ENCODE measurements around the gene AGFG2.

AGFG2 gene

GRCh38 chr7:100509231-100509630 lies 29.8 kb upstream of the AGFG2 start:
- H3K27ac ChIP-seq (ENCODE audit: low read length, poor library complexity, severe bottlenecking) = no peak overlapping the region
- H2BK5ac ChIP-seq (ENCODE audit: low read depth, low read length, poor library complexity, severe bottlenecking) = no peak overlapping the region
- no peak overlapping the region for H3K4me2 ChIP-seq (ENCODE audit: low read length, poor library complexity, severe bottlenecking)
- 90% methylated on average over 15 of the region's 15 CpGs for WGBS
- no peak overlapping the region for H2BK120ac ChIP-seq (ENCODE audit: low read depth, low read length)
- H4K8ac ChIP-seq (ENCODE audit: low read length) = no peak overlapping the region
- no peak for DNase-seq
- H2BK15ac ChIP-seq (ENCODE audit: low read depth, poor library complexity, severe bottlenecking) = peak overlapping the region; percentile 7
- H3K4me1 ChIP-seq (ENCODE audit: control insufficient read depth, insufficient read depth, low read depth, low read length) = peaks cover 3% of the 10 kb centered on the region
- no peaks in the 10 kb centered on the region for H3K36me3 ChIP-seq (ENCODE audit: control insufficient read depth in 1 of 2, insufficient read depth in 2 of 2, low read depth in 1 of 2, low read length in 2 of 2)
- H3K9ac ChIP-seq (ENCODE audit: low read length) = no peak overlapping the region
- no peaks in the 10 kb centered on the region for H3K79me1 ChIP-seq (replicated peaks; ENCODE audit: low read length, poor library complexity, severe bottlenecking)
- peaks cover 0 to 11% of the 10 kb centered on the region in 2 experiments for H3K27me3 ChIP-seq (ENCODE audit: control insufficient read depth in 1 of 2, insufficient read depth in 1 of 2, low read length in 2 of 2)
- H2AFZ ChIP-seq (ENCODE audit: low read depth, low read length) = no peak overlapping the region
- H2BK12ac ChIP-seq (ENCODE audit: low read length in 2 of 2) = no peak overlapping the region
- peak overlapping the region in 1 of 2 experiments; percentile 30 for H3K4me3 ChIP-seq (ENCODE audit: insufficient read depth in 1 of 2, low read depth in 1 of 2, low read length in 2 of 2)
- H3K4ac ChIP-seq (ENCODE audit: low read depth in 1 of 2, low read length in 2 of 2) = no peak overlapping the region
- no peak overlapping the region for H3K14ac ChIP-seq (ENCODE audit: low read length in 2 of 2)
- no peak overlapping the region for H3K23ac ChIP-seq (ENCODE audit: low read length in 2 of 2)
- H4K91ac ChIP-seq (ENCODE audit: low read length) = no peak overlapping the region
- H3K9me3 ChIP-seq (ENCODE audit: control insufficient read depth, low read length) = no peaks in the 10 kb centered on the region
- H3K18ac ChIP-seq (ENCODE audit: low read depth in 1 of 2, low read length in 2 of 2) = no peak overlapping the region
- no peak overlapping the region for H2AK5ac ChIP-seq (ENCODE audit: low read length, severe bottlenecking)

- DNase-seq = no peak
- Histone ChIP-seq H3K4me2 (ENCODE audit: low read length, poor library complexity, severe bottlenecking) (no peak overlapping the region), H3K4ac (ENCODE audit: low read depth in 1 of 2, low read length in 2 of 2) (no peak overlapping the region), H3K23ac (ENCODE audit: low read length in 2 of 2) (no peak overlapping the region), H2AK5ac (ENCODE audit: low read length, severe bottlenecking) (no peak overlapping the region), H2BK12ac (ENCODE audit: low read length in 2 of 2) (no peak overlapping the region), H3K27ac (ENCODE audit: low read length, poor library complexity, severe bottlenecking) (no peak overlapping the region), H3K4me1 (ENCODE audit: control insufficient read depth, insufficient read depth, low read depth, low read length) (peaks cover 3% of the 10 kb centered on the region), H2BK5ac (ENCODE audit: low read depth, low read length, poor library complexity, severe bottlenecking) (no peak overlapping the region), H2AFZ (ENCODE audit: low read depth, low read length) (no peak overlapping the region), H3K27me3 (ENCODE audit: control insufficient read depth in 1 of 2, insufficient read depth in 1 of 2, low read length in 2 of 2) (peaks cover 0 to 11% of the 10 kb centered on the region in 2 experiments), H3K18ac (ENCODE audit: low read depth in 1 of 2, low read length in 2 of 2) (no peak overlapping the region), H3K9me3 (ENCODE audit: control insufficient read depth, low read length) (no peaks in the 10 kb centered on the region), H3K9ac (ENCODE audit: low read length) (no peak overlapping the region), H4K91ac (ENCODE audit: low read length) (no peak overlapping the region), H3K14ac (ENCODE audit: low read length in 2 of 2) (no peak overlapping the region), H4K8ac (ENCODE audit: low read length) (no peak overlapping the region), H3K36me3 (ENCODE audit: control insufficient read depth in 1 of 2, insufficient read depth in 2 of 2, low read depth in 1 of 2, low read length in 2 of 2) (no peaks in the 10 kb centered on the region), H2BK15ac (ENCODE audit: low read depth, poor library complexity, severe bottlenecking) (no peak overlapping the region), H3K79me1 (replicated peaks; ENCODE audit: low read length, poor library complexity, severe bottlenecking) (no peaks in the 10 kb centered on the region), H2BK120ac (ENCODE audit: low read depth, low read length) (no peak overlapping the region), H3K4me3 (ENCODE audit: insufficient read depth in 1 of 2, low read depth in 1 of 2, low read length in 2 of 2) (no peak overlapping the region)
- 93% methylated on average over 8 of the region's 9 CpGs for WGBS
Measured at GRCh38 chr7:100510437-100511239, 28.4 kb upstream of the AGFG2 start.

DNA sequence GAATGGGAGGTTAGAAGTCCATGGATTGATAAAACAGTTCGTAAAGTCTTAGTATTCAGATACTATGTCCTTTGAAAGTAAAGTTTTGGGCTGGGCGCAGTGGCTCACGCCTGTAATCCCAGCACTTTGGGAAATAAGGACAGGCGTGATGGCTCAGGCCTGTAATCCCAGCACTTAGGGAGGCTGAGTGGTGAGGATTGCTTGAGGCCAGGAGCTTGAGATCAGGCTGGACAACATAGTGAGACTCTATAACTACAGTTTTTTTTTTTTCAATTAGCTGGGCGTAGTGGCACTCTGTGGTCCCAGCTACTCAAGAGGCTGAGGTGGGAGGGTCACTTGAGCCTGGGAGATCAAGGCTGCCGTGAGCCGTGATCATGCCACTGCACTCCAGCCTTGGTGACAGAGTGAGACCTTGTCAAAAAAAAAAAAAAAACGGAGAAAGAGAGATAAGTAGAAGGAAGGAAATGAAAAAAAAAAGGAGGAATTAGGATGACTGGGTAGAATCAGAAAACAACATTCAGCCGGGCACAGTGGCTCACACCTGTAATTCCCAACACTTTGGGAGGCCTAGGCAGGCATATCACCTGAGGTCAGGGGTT lies 25.7 kb upstream of the AGFG2 start:
- H3K27me3 ChIP-seq (ENCODE audit: control insufficient read depth in 1 of 2, insufficient read depth in 1 of 2, low read length in 2 of 2) = peaks cover 0 to 6% of the 10 kb centered on the region in 2 experiments
- H3K4me3 ChIP-seq (ENCODE audit: insufficient read depth in 1 of 2, low read depth in 1 of 2, low read length in 2 of 2) = no peak overlapping the region
- H3K4me1 ChIP-seq (ENCODE audit: control insufficient read depth, insufficient read depth, low read depth, low read length) = peaks cover 5% of the 10 kb centered on the region
- H2BK5ac ChIP-seq (ENCODE audit: low read depth, low read length, poor library complexity, severe bottlenecking) = no peak overlapping the region
- no peak overlapping the region for H2BK12ac ChIP-seq (ENCODE audit: low read length in 2 of 2)
- H4K91ac ChIP-seq (ENCODE audit: low read length) = no peak overlapping the region
- no peak overlapping the region for H3K9ac ChIP-seq (ENCODE audit: low read length)
- H2BK120ac ChIP-seq (ENCODE audit: low read depth, low read length) = no peak overlapping the region
- no peak overlapping the region for H3K4ac ChIP-seq (ENCODE audit: low read depth in 1 of 2, low read length in 2 of 2)
- H3K14ac ChIP-seq (ENCODE audit: low read length in 2 of 2) = no peak overlapping the region
- H2AK5ac ChIP-seq (ENCODE audit: low read length, severe bottlenecking) = no peak overlapping the region
- no peaks in the 10 kb centered on the region for H3K9me3 ChIP-seq (ENCODE audit: control insufficient read depth, low read length)
- H2BK15ac ChIP-seq (ENCODE audit: low read depth, poor library complexity, severe bottlenecking) = no peak overlapping the region
- H2AFZ ChIP-seq (ENCODE audit: low read depth, low read length) = no peak overlapping the region
- H3K4me2 ChIP-seq (ENCODE audit: low read length, poor library complexity, severe bottlenecking) = no peak overlapping the region
- H3K79me1 ChIP-seq (replicated peaks; ENCODE audit: low read length, poor library complexity, severe bottlenecking) = no peaks in the 10 kb centered on the region
- no peak overlapping the region for H3K18ac ChIP-seq (ENCODE audit: low read depth in 1 of 2, low read length in 2 of 2)
- H3K36me3 ChIP-seq (ENCODE audit: control insufficient read depth in 1 of 2, insufficient read depth in 2 of 2, low read depth in 1 of 2, low read length in 2 of 2) = no peaks in the 10 kb centered on the region
- no peak overlapping the region for H3K23ac ChIP-seq (ENCODE audit: low read length in 2 of 2)
- no peak for DNase-seq
- no peak overlapping the region for H4K8ac ChIP-seq (ENCODE audit: low read length)
- no peak overlapping the region for H3K27ac ChIP-seq (ENCODE audit: low read length, poor library complexity, severe bottlenecking)
- 91% methylated on average over 9 of the region's 9 CpGs for WGBS

GRCh38 chr7:100515072-100515532 lies 23.9 kb upstream of the AGFG2 start:
- peaks cover 3% of the 10 kb centered on the region for H3K4me1 ChIP-seq (ENCODE audit: control insufficient read depth, insufficient read depth, low read depth, low read length)
- no peak overlapping the region for H3K4me2 ChIP-seq (ENCODE audit: low read length, poor library complexity, severe bottlenecking)
- no peak overlapping the region for H3K4ac ChIP-seq (ENCODE audit: low read depth in 1 of 2, low read length in 2 of 2)
- peak; percentile 65 for DNase-seq
- peak overlapping the region; percentile 70 for H3K9ac ChIP-seq (ENCODE audit: low read length)
- H3K23ac ChIP-seq (ENCODE audit: low read length in 2 of 2) = no peak overlapping the region
- H2BK15ac ChIP-seq (ENCODE audit: low read depth, poor library complexity, severe bottlenecking) = no peak overlapping the region
- no peak overlapping the region for H2BK120ac ChIP-seq (ENCODE audit: low read depth, low read length)
- no peaks in the 10 kb centered on the region for H3K79me1 ChIP-seq (replicated peaks; ENCODE audit: low read length, poor library complexity, severe bottlenecking)
- H3K9me3 ChIP-seq (ENCODE audit: control insufficient read depth, low read length) = no peaks in the 10 kb centered on the region
- no peak overlapping the region for H3K18ac ChIP-seq (ENCODE audit: low read depth in 1 of 2, low read length in 2 of 2)
- no peak overlapping the region for H3K14ac ChIP-seq (ENCODE audit: low read length in 2 of 2)
- no peaks in the 10 kb centered on the region for H3K36me3 ChIP-seq (ENCODE audit: control insufficient read depth in 1 of 2, insufficient read depth in 2 of 2, low read depth in 1 of 2, low read length in 2 of 2)
- H4K8ac ChIP-seq (ENCODE audit: low read length) = no peak overlapping the region
- H3K27ac ChIP-seq (ENCODE audit: low read length, poor library complexity, severe bottlenecking) = no peak overlapping the region
- no peak overlapping the region for H2BK5ac ChIP-seq (ENCODE audit: low read depth, low read length, poor library complexity, severe bottlenecking)
- H2BK12ac ChIP-seq (ENCODE audit: low read length in 2 of 2) = no peak overlapping the region
- no peak overlapping the region for H3K4me3 ChIP-seq (ENCODE audit: insufficient read depth in 1 of 2, low read depth in 1 of 2, low read length in 2 of 2)
- no peaks in the 10 kb centered on the region for H3K27me3 ChIP-seq (ENCODE audit: control insufficient read depth in 1 of 2, insufficient read depth in 1 of 2, low read length in 2 of 2)
- H4K91ac ChIP-seq (ENCODE audit: low read length) = no peak overlapping the region
- H2AK5ac ChIP-seq (ENCODE audit: low read length, severe bottlenecking) = no peak overlapping the region
- 5% methylated on average over 2 of the region's 2 CpGs for WGBS
- no peak overlapping the region for H2AFZ ChIP-seq (ENCODE audit: low read depth, low read length)
